Esophagus squamous epithelium (tissue), 5 donors: ENCODE results near the gene SMARCA2. TPM values are rescaled to one million over a fixed set of nuclear protein-coding genes. Genes with fewer than 3 reads are reported as not detected.

ENCODE experiments used
- DNase-seq: peaks from one replicate; lab custom pipeline; 2025; lab: John Stamatoyannopoulos, UW
- H3K27ac ChIP-seq, 4 donors: fragments of 200-600 bp; sonication (generic); one replicate each; pipeline ENCODE4 v1.5.1; 2016 to 2019; ENCODE audit warnings: mild to moderate bottlenecking in 1 of 4
- H3K27me3 ChIP-seq, 4 donors: fragments of 200-600 bp; sonication (generic); 1 replicate in 3 of 4; 2 replicates in 1 of 4; pipeline versions ENCODE4 v1.5.1 to v1.6.0; 2017 to 2021; ENCODE audit warnings: antibody characterized with exemption in 1 of 4
- H3K36me3 ChIP-seq, 3 donors: fragments of 200-600 bp; sonication (generic); one replicate each; pipeline ENCODE4 v1.5.1; 2016 to 2019
- H3K4me1 ChIP-seq, 3 donors: fragments of 200-600 bp; sonication (generic); one replicate each; pipeline ENCODE4 v1.5.1; 2017 to 2019
- H3K4me3 ChIP-seq, 4 donors: fragments of 200-600 bp; sonication (generic); 1 replicate in 3 of 4; 2 replicates in 1 of 4; pipeline ENCODE4 v1.5.1; 2016 to 2019; ENCODE audit warnings: mild to moderate bottlenecking in 2 of 4, moderate library complexity in 1 of 4
- H3K9me3 ChIP-seq, 3 donors: fragments of 200-600 bp; sonication (generic); one replicate each; pipeline ENCODE4 v1.5.1; 2016 to 2019
- POLR2A ChIP-seq, 4 donors: fragments of 450-650 bp; IDR thresholded peaks; one replicate each; pipeline ENCODE4 v1.6.1; 2017; ENCODE audit warnings: antibody characterized with exemption in 4 of 4, mild to moderate bottlenecking in 4 of 4, moderate library complexity in 3 of 4
- WGBS, 2 donors: methylation state at CpG; one replicate each; pipeline ENCODE4 v1.1.5; 2018; 5-methylcytosine and 5-hydroxymethylcytosine counted together
- intact Hi-C: fragments of 100-400 bp; cut with DNase I; formaldehyde crosslinking; loops from one replicate; pipeline ENCODE4 v1.15.0; 2022
- total RNA-seq, 4 donors: library from RNA; depleted of rRNA; stranded (reverse); fragments of >200 nt; gene quantifications; one replicate each; pipeline ENCODE4 v1.1.0, GENCODE V29; 2016
- TF ChIP-seq, protein P1 (sequence below), 6 experiments: fragments of 450-650 bp in 4 of 6; fragments of 200-600 bp in 2 of 6; sonication (generic) in 2 of 6; IDR thresholded peaks; one replicate each; pipeline ENCODE4 v1.5.1; 2016 to 2019; ENCODE audit warnings: antibody characterized with exemption in 6 of 6, mild to moderate bottlenecking in 4 of 6, moderate library complexity in 4 of 6
- donor health status: DM: yes; HTN: yes; CAD: no.

Gene SMARCA2
- total RNA-seq, 4 donors from 2014 or later = 51.0 to 93.3 (median 64.1) TPM

DNA sequence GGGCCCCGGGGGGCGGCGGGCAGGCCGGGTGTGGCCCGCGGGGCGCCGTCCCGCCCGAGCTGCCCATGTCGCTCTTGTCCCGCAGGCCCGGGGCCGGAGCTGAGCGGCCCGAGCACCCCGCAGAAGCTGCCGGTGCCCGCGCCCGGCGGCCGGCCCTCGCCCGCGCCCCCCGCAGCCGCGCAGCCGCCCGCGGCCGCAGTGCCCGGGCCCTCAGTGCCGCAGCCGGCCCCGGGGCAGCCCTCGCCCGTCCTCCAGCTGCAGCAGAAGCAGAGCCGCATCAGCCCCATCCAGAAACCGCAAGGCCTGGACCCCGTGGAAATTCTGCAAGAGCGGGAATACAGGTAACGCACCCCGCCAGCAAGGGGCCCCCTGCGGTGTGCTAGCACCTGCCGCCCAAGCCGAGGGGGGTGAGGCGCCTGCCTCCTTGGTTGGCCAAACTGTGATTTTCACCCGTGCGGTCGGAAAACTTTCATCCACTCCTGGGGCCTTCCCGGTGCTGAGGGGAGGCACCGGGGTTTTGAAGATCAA is 32.1 kb downstream of the SMARCA2 start:
- intact Hi-C loops = no loop called here
- peaks cover 0 to 71% (median 0%) of the 10 kb centered on the region in 3 donors for H3K36me3 ChIP-seq
- H3K9me3 ChIP-seq = no peaks in the 10 kb centered on the region
- no peak for DNase-seq
- TF ChIP-seq POLR2A (IDR thresholded peaks at IDR 0.05) = no peak
- TF ChIP-seq, protein P1, sequence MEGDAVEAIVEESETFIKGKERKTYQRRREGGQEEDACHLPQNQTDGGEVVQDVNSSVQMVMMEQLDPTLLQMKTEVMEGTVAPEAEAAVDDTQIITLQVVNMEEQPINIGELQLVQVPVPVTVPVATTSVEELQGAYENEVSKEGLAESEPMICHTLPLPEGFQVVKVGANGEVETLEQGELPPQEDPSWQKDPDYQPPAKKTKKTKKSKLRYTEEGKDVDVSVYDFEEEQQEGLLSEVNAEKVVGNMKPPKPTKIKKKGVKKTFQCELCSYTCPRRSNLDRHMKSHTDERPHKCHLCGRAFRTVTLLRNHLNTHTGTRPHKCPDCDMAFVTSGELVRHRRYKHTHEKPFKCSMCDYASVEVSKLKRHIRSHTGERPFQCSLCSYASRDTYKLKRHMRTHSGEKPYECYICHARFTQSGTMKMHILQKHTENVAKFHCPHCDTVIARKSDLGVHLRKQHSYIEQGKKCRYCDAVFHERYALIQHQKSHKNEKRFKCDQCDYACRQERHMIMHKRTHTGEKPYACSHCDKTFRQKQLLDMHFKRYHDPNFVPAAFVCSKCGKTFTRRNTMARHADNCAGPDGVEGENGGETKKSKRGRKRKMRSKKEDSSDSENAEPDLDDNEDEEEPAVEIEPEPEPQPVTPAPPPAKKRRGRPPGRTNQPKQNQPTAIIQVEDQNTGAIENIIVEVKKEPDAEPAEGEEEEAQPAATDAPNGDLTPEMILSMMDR (IDR thresholded peaks at IDR 0.05) = no peak
- 100% methylated on average over 6 of the region's 54 CpGs; no CpG with 5 or more reads in 1 of the 2 donors for WGBS, 2 donors
- no peaks in the 10 kb centered on the region for H3K4me1 ChIP-seq
- no peaks in the 10 kb centered on the region for H3K27me3 ChIP-seq
- no peak overlapping the region for H3K27ac ChIP-seq
- H3K4me3 ChIP-seq = no peak overlapping the region

GRCh38 chr9:2047916-2048315 is 32.8 kb downstream of the SMARCA2 start:
- H3K4me1 ChIP-seq = no peaks in the 10 kb centered on the region
- no peak overlapping the region for H3K27ac ChIP-seq
- peaks cover 0 to 64% (median 0%) of the 10 kb centered on the region in 3 donors for H3K36me3 ChIP-seq
- no peak for TF ChIP-seq POLR2A (IDR thresholded peaks at IDR 0.05)
- TF ChIP-seq, protein P1 (IDR thresholded peaks at IDR 0.05) = no peak
- no peak overlapping the region for H3K4me3 ChIP-seq
- H3K9me3 ChIP-seq = no peaks in the 10 kb centered on the region
- WGBS, 2 donors = 94 to 98% methylated on average over 5 of the region's 5 CpGs
- H3K27me3 ChIP-seq = no peaks in the 10 kb centered on the region
- DNase-seq = no peak
- intact Hi-C loops = no loop called here

DNA sequence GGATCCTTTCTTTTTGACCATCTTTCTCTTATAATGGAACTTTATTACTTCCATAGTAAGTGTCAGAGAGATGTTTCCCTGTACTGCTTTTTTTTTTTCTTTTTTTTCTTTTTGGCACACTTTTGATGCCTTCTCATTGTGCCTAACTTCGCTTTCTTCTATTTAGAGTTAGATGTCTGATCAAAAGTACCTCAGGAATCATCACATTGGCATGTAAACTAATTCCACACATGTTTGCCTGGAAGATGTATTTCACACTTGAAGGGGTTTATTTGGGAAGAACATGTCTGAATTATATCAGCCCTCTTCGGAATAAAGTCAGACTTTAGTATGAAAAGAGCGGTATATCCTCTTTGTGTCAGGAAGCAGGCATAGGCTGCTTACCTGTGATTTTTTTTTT is 35.1 kb downstream of the SMARCA2 start:
- Histone ChIP-seq H3K27me3 (no peaks in the 10 kb centered on the region), H3K4me1 (peaks cover 0 to 16% (median 0%) of the 10 kb centered on the region in 3 donors), H3K27ac (no peak overlapping the region), H3K9me3 (no peaks in the 10 kb centered on the region), H3K36me3 (peaks cover 0 to 52% (median 0%) of the 10 kb centered on the region in 3 donors), H3K4me3 (no peak overlapping the region)
- TF ChIP-seq, protein P1 (IDR thresholded peaks at IDR 0.05) = no peak
- TF ChIP-seq POLR2A (IDR thresholded peaks at IDR 0.05) = no peak
- 94 to 96% methylated on average over 3 of the region's 3 CpGs for WGBS, 2 donors
- no peak for DNase-seq
- intact Hi-C loops = no loop called here

GRCh38 chr9:2053883-2054845 is 39.0 kb downstream of the SMARCA2 start:
- WGBS, 2 donors = 56 to 64% methylated on average over 10 of the region's 10 CpGs
- intact Hi-C loops = no loop called here
- Histone ChIP-seq H3K4me1 (peaks cover 0 to 16% (median 0%) of the 10 kb centered on the region in 3 donors), H3K27ac (peak overlapping the region in 3 of 4 donors; percentile 8 to 55 (median 54)), H3K36me3 (peaks cover 0 to 63% (median 13%) of the 10 kb centered on the region in 3 donors), H3K4me3 (no peak overlapping the region), H3K9me3 (no peaks in the 10 kb centered on the region), H3K27me3 (no peaks in the 10 kb centered on the region)
- TF ChIP-seq, protein P1 (IDR thresholded peaks at IDR 0.05) = no peak
- TF ChIP-seq POLR2A (IDR thresholded peaks at IDR 0.05) = no peak
- no peak for DNase-seq

- Histone ChIP-seq H3K4me3 (no peak overlapping the region), H3K4me1 (peaks cover 0 to 16% (median 0%) of the 10 kb centered on the region in 3 donors), H3K36me3 (peaks cover 0 to 70% (median 13%) of the 10 kb centered on the region in 3 donors), H3K27me3 (no peaks in the 10 kb centered on the region), H3K27ac (no peak overlapping the region), H3K9me3 (no peaks in the 10 kb centered on the region)
- 45 to 51% methylated on average over 6 of the region's 6 CpGs for whole genome bisulfite sequencing, 2 donors
- no peak for DNase-seq
- intact Hi-C loops = no loop called here
- TF ChIP-seq POLR2A (IDR thresholded peaks at IDR 0.05) = no peak
- TF ChIP-seq, protein P1 (IDR thresholded peaks at IDR 0.05) = no peak
Measured at GRCh38 chr9:2055203-2055658, 40.1 kb downstream of the SMARCA2 start.
